Thoracic aorta (tissue), 2 donors: Measurements from ENCODE around the gene ST6GALNAC6. TPM values are rescaled to one million over a fixed set of nuclear protein-coding genes. Genes with fewer than 3 reads are reported as not detected.

Experiments
- ATAC-seq: fragments of 150-250 bp; one replicate; pipeline ENCODE4 v1.8.0; 2017; ENCODE audit warnings: low read depth; ENCODE audit not compliant: insufficient number of reproducible peaks, low FRiP score
- DNase-seq: peaks from one replicate; pipeline ENCODE4 v3.0.0-alpha.2; 2020; ENCODE audit warnings: low spot score
- H3K27ac ChIP-seq, 2 donors: fragments of 200-600 bp; sonication (generic); 1 replicate in 1 of 2; 2 replicates in 1 of 2; pipeline ENCODE4 v1.5.1; 2016; ENCODE audit warnings: mild to moderate bottlenecking in 2 of 2, moderate library complexity in 2 of 2
- H3K27me3 ChIP-seq: fragments of 200-600 bp; sonication (generic); replicated peaks from 2 replicates; pipeline ENCODE4 v1.6.0; 2016; ENCODE audit warnings: mild to moderate bottlenecking; ENCODE audit not compliant: insufficient read depth
- H3K36me3 ChIP-seq: fragments of 200-600 bp; sonication (generic); one replicate; pipeline ENCODE4 v1.5.1; 2016
- H3K4me1 ChIP-seq, 2 donors: fragments of 200-600 bp; sonication (generic); 1 replicate in 1 of 2; 2 replicates in 1 of 2; pipeline versions ENCODE4 v1.5.1 to v1.6.0; 2016; ENCODE audit warnings: low read depth in 2 of 2, mild to moderate bottlenecking in 1 of 2; ENCODE audit not compliant: control insufficient read depth in 1 of 2
- H3K4me3 ChIP-seq: fragments of 200-600 bp; sonication (generic); 2 replicates; pipeline ENCODE4 v1.5.1; 2016; ENCODE audit warnings: mild to moderate bottlenecking
- H3K9me3 ChIP-seq: fragments of 200-600 bp; sonication (generic); 2 replicates; pipeline ENCODE4 v1.5.1; 2016
- CTCF ChIP-seq: fragments of 200-600 bp; sonication (generic); IDR thresholded peaks from one replicate; pipeline ENCODE4 v1.5.1; 2019; ENCODE audit warnings: antibody characterized with exemption
- total RNA-seq, 2 donors: library from RNA; depleted of rRNA; stranded (reverse); fragments of >200 nt; gene quantifications; one replicate each; pipeline versions ENCODE4 v1.1.0 to v1.2.3, GENCODE V29; 2016

ST6GALNAC6 gene
- total RNA-seq, 2 donors from 2014 or later, result 140 to 221 TPM

GRCh38 chr9:127913682-127914081, 14.3 kb upstream of the ST6GALNAC6 start:
- no peak for DNase-seq
- Histone ChIP-seq H3K27ac (no peak overlapping the region), H3K4me1 (peaks cover 16 to 36% of the 10 kb centered on the region in 2 donors), H3K9me3 (no peaks in the 10 kb centered on the region), H3K36me3 (peaks cover 14% of the 10 kb centered on the region), H3K4me3 (no peak overlapping the region), H3K27me3 (no peaks in the 10 kb centered on the region)
- no peak for TF ChIP-seq CTCF
- ATAC-seq, result no peak

GRCh38 chr9:127912882-127913281, 13.5 kb upstream of the ST6GALNAC6 start:
- no peak overlapping the region for H3K4me3 ChIP-seq
- no peak overlapping the region for H3K27ac ChIP-seq
- TF ChIP-seq CTCF, result no peak
- H3K27me3 ChIP-seq, result no peaks in the 10 kb centered on the region
- no peak for DNase-seq
- H3K36me3 ChIP-seq, result peaks cover 21% of the 10 kb centered on the region
- H3K4me1 ChIP-seq, result peaks cover 9 to 28% of the 10 kb centered on the region in 2 donors
- no peaks in the 10 kb centered on the region for H3K9me3 ChIP-seq
- ATAC-seq, result no peak

GRCh38 chr9:127912296-127912695, 12.9 kb upstream of the ST6GALNAC6 start:
- Histone ChIP-seq H3K9me3 (no peaks in the 10 kb centered on the region), H3K27me3 (no peaks in the 10 kb centered on the region), H3K4me1 (peaks cover 6 to 23% of the 10 kb centered on the region in 2 donors), H3K36me3 (peaks cover 21% of the 10 kb centered on the region), H3K27ac (no peak overlapping the region), H3K4me3 (no peak overlapping the region)
- DNase-seq (no peak), ATAC-seq (no peak)
- no peak for TF ChIP-seq CTCF

GRCh38 chr9:127910613-127911205, 11.3 kb upstream of the ST6GALNAC6 start:
- no peaks in the 10 kb centered on the region for H3K27me3 ChIP-seq
- H3K27ac ChIP-seq, result no peak overlapping the region
- no peaks in the 10 kb centered on the region for H3K9me3 ChIP-seq
- ATAC-seq, result no peak
- DNase-seq, result no peak
- no peak overlapping the region for H3K4me3 ChIP-seq
- H3K36me3 ChIP-seq, result peaks cover 21% of the 10 kb centered on the region
- TF ChIP-seq CTCF, result no peak
- H3K4me1 ChIP-seq, result peaks cover 20 to 31% of the 10 kb centered on the region in 2 donors

GRCh38 chr9:127909839-127910273, 10.5 kb upstream of the ST6GALNAC6 start:
- Histone ChIP-seq H3K27ac (no peak overlapping the region), H3K36me3 (peaks cover 21% of the 10 kb centered on the region), H3K9me3 (no peaks in the 10 kb centered on the region), H3K4me3 (no peak overlapping the region), H3K4me1 (peaks cover 22 to 31% of the 10 kb centered on the region in 2 donors), H3K27me3 (no peaks in the 10 kb centered on the region)
- TF ChIP-seq CTCF, result no peak
- no peak for ATAC-seq
- no peak for DNase-seq
